ENCODE results near the gene LRRFIP2.
"Not testable (repeated sequence)": the region's sequence is repeated elsewhere in the genome, so short reads cannot be mapped to it uniquely, and the experiment has no call there.

The LRRFIP2 gene

GRCh38 chr3:37174532-37175126, at the start of gene LRRFIP2:
Gene LRRFIP2, minus strand, starts transcription at chr3:37174582. Its CDS starts 25,599 bp downstream, at chr3:37148983.
- DNase-seq (ENCODE audit: low spot score): peak; percentile 22

- no peak for DNase-seq (ENCODE audit: low spot score)
Measured at GRCh38 chr3:37223576-37223975, 49.2 kb upstream of the LRRFIP2 start.

GRCh38 chr3:37223141-37223558, 48.8 kb upstream of the LRRFIP2 start:
- no peak for DNase-seq (ENCODE audit: low spot score)

GRCh38 chr3:37222542-37222941, 48.2 kb upstream of the LRRFIP2 start:
- not testable (repeated sequence) for DNase-seq (ENCODE audit: low spot score)

GRCh38 chr3:37221407-37221806, 47.0 kb upstream of the LRRFIP2 start:
- DNase-seq (ENCODE audit: low spot score): no peak

GRCh38 chr3:37219266-37219665, 44.9 kb upstream of the LRRFIP2 start:
- no peak for DNase-seq (ENCODE audit: low spot score)

GRCh38 chr3:37218206-37218605, 43.8 kb upstream of the LRRFIP2 start:
- no peak for DNase-seq (ENCODE audit: low spot score)

- DNase-seq (ENCODE audit: low spot score): peak; percentile 31
Measured at GRCh38 chr3:37217098-37217849, 42.9 kb upstream of the LRRFIP2 start.

GRCh38 chr3:37216597-37217097, 42.3 kb upstream of the LRRFIP2 start:
- peak; percentile 15 for DNase-seq (ENCODE audit: low spot score)

- DNase-seq (ENCODE audit: low spot score): no peak
Measured at GRCh38 chr3:37214076-37214475, 39.7 kb upstream of the LRRFIP2 start.

- DNase-seq (ENCODE audit: low spot score): no peak
Measured at GRCh38 chr3:37210230-37210629, 35.8 kb upstream of the LRRFIP2 start.

- not testable (repeated sequence) for DNase-seq (ENCODE audit: low spot score)
Measured at GRCh38 chr3:37208576-37208975, 34.2 kb upstream of the LRRFIP2 start.

- not testable (repeated sequence) for DNase-seq (ENCODE audit: low spot score)
Measured at GRCh38 chr3:37208008-37208407, 33.6 kb upstream of the LRRFIP2 start.

GRCh38 chr3:37206041-37206440, 31.7 kb upstream of the LRRFIP2 start:
- not testable (repeated sequence) for DNase-seq (ENCODE audit: low spot score)

- no peak for DNase-seq (ENCODE audit: low spot score)
Measured at GRCh38 chr3:37204314-37204713, 29.9 kb upstream of the LRRFIP2 start.

GRCh38 chr3:37202035-37202434, 27.7 kb upstream of the LRRFIP2 start:
- no peak for DNase-seq (ENCODE audit: low spot score)

GRCh38 chr3:37200141-37200540, 25.8 kb upstream of the LRRFIP2 start:
- DNase-seq (ENCODE audit: low spot score): no peak

- no peak for DNase-seq (ENCODE audit: low spot score)
Measured at GRCh38 chr3:37198996-37199395, 24.6 kb upstream of the LRRFIP2 start.

GRCh38 chr3:37198547-37198946, 24.2 kb upstream of the LRRFIP2 start:
- no peak for DNase-seq (ENCODE audit: low spot score)

- DNase-seq (ENCODE audit: low spot score): no peak
Measured at GRCh38 chr3:37197810-37198371, 23.5 kb upstream of the LRRFIP2 start.

GRCh38 chr3:37194533-37194932, 20.2 kb upstream of the LRRFIP2 start:
- DNase-seq (ENCODE audit: low spot score): no peak

- DNase-seq (ENCODE audit: low spot score): no peak
Measured at GRCh38 chr3:37190667-37191066, 16.3 kb upstream of the LRRFIP2 start.

GRCh38 chr3:37189109-37189508, 14.7 kb upstream of the LRRFIP2 start:
- DNase-seq (ENCODE audit: low spot score): no peak

Measured in CD4-positive, alpha-beta T cell treated with Interleukin-6 at 100 ng/mL for 8 hours (primary cell).